HG03378 (cell line): Measurements from ENCODE around the gene FAM53A.
"Not testable (repeated sequence)": the region's sequence is repeated elsewhere in the genome, so short reads cannot be mapped to it uniquely, and the experiment has no call there.

Experiments used
- ATAC-seq: cut with Tn5 transposase; IDR thresholded peaks from one replicate; pipeline ENCODE4 v1.9.1; 2021; ENCODE audit warnings: mild to moderate bottlenecking, moderate library complexity; ENCODE audit not compliant: unreplicated experiment

FAM53A gene

DNA sequence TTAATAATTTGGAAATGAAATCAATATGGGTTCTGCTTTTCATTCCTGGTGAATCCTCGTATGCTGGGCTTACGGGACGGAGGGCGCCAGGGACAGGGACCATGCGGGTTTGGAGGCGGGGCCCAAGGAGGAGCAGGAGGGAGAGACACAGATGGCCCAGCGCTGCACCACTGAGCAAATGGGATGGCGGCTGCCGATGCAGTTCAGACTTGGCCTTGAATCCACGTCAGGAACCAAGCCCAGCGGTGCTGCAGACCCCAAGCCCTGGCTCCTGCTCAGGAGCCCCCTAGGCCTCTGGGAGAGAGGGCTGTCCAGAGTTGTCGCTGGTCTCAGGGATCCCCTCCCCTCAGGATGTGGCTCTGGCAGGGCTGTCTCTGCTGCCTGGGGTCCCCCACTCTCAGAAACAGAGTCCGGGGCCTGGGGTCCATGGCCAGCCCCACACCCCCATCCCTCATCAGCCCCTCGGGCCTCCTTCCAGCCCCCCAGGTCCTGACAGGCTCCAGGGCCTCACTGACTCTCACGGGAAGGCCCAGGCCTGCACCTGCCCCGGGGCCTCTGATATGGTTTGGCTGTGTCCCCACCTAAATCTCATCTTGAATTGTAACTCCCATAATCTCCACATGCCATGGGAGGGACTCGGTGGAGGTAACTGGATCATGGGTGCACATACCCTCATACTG is 75.2 kb downstream of the FAM53A start:
- ATAC-seq, result no peak

DNA sequence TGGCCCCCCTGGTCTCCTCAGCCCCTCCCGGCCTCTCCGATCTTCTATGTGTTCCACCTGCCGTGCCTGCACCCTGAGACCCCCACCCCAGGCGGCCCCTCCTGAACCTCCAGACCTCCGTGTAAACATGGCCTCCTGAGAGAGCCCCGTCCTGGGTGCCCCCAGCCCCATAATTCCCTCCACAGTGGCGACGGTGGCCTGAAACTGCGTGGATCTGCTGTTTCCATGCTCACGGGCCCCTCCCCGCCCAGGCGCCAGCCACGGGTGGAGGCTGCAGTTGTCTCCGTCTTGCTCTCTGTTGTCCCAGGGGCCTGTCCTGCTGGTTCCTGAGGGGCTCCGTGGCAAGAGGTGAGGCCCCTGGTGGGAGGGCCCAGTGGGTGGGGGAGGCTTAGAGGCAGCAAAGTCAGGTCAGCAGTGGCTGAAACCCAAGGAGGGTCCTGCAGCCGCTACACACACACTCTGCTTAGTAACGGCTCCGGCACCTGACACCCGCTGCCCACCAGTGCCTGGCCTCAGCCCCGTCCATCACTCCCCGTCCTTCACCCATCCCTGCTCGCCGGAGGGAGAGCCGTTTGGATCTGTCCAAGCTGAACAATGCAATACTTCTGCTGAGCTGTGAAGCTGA is 75.8 kb downstream of the FAM53A start:
- no peak for ATAC-seq

DNA sequence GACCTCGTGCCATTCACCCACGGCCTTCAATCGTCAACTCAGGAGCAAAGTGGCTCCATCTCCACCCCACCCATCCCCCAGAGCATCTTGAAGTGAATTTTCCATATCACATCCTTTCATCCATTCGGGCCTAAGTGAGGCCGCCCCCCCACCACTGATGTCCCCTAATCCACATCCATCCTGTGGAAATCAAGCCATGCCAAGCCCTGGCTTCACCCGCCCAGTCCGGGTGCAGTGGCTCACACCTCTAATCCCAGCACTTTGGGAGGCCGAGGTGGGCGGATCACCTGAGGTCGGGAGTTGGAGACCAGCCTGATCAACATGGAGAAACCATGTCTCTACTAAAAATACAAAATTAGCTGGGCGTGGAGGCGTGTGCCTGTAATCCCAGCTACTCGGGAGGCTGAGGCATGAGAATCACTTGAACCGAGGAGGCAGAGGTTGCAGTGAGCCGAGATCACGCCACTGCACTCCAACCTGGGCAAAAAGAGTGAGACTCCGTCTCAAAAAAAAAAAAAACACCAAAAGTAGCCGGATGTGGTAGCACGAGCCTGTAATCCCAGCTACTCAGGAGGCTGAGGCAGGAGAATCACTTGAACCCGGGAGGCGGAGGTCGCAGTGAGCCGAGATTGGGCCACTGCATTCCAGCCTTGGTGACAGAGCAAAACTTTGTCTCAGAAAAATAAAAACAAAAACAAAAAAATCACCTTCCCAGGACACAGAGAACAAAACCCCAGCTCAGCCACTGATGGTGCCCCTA is 76.5 kb downstream of the FAM53A start:
- not testable (repeated sequence) for ATAC-seq

DNA sequence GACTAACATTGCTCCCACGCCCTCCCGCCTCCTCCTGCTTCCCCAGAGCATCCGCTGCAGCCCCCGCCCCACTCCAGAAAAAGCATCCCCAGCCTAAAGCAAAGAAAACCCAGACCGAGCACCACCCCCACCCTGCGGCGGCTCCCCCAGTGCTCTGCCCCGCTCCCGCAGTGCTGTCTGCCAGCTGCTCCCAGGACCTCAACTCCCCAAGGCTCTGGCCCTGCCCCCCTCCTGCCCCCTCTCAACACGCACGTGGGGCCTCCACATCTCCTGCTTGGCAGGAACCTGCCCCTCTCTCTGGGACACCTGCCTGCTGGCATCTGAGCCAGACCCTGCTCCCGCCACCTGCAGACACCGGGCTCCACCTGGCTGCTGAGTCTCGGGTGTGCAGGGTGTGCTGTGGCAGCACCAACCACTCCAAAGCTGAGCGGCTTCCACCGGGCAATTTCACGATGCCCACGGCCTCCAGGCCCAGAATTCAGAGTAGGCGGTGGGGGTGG is 79.4 kb downstream of the FAM53A start:
- ATAC-seq, result no peak

DNA sequence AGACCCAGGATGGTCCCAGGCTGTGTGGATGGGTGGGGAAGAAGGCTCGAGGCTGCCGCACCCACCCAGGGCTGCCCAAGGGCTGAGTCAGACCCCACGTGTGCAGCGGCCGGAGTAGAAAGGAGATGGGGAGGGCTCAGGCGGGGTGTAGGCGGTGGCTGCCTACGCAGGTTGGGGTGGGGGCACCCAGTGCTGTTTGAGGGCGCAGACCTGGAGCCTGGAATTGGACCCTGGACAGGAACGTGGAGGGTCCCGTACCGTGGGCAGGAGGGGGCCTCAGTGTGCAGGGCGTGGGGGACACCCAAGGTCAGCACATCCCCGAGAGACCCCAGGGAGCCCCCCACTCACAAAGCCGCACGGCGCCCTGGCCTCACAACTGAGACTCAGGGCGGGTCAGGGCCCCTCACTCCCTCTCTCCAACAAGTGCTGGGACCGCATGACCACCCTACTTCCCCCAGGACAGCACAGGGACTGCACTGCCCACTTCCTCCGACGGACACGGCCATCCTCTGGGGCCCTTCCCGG is 79.9 kb downstream of the FAM53A start:
- ATAC-seq, result no peak

DNA sequence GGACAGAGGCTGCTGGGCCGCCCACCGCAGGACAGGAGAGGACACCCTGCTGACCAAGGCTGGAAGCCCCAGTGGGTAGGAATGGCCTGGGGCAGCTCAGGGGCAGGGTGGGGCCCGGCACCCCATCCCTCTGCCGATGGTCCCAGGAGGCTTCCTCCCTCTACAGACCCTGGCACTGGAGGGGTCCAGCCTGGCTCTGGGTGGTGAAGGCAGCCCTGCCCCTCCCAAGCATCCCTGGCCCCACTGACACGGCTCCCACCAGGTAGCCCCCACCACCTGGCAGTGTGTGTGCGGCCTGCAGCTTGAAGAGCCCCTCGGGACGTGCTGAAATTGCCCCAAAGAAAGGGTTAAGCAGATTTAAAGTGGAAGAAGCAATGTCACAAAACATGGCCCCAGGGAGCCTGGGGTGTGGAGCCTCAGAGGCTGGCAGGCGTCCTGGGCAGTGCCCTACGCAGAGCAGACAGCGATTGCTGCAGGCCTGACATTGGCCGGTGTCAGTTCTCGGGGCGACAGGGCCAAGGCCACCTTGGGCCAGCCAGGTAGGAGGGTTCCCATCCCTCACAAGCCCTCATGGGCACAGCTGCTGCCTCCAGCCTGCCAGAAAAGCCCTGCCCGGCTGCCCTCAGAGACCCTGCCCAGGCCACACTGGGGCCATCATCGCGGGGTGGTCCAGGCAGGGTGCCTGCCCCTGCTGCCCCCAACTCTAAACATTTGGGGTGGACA is 80.5 kb downstream of the FAM53A start:
- ATAC-seq, result no peak

DNA sequence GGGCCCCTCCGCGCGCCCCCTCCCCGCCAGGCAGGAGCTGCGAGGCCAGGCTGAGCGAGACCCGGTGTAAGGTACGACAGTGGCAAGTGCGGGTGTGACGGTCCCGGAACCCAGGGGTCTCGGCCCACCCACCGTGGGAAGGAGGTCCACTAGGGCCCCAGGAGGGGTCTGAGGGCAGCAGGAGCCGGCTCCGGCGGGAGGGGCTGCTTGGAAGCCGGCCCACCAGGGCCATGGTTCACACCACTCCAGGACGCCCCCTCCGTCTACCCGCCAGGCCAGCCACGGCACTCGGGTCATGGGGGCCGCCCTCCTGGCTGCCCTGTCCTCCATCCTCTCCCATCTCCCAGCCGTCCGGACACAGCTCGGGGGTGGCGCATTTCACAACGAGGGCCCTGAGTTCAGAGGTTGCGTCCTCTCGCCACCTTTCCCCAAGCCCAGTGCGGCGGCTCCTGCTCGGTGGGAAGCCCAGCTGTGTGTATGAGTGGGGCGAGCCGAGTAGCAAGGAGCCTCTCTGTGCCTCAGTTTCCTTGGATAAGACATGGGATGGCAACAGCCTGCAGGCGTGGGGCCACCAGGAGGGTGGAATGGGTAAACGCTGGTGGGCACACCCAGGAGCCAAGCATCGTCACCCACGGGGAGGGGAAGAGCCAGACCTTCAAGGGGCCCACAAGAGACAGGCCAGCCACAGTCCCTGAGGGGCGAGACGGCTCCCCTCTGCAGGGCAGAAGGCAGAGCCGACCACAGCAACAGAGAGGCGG is 81.3 kb downstream of the FAM53A start:
- no peak for ATAC-seq

DNA sequence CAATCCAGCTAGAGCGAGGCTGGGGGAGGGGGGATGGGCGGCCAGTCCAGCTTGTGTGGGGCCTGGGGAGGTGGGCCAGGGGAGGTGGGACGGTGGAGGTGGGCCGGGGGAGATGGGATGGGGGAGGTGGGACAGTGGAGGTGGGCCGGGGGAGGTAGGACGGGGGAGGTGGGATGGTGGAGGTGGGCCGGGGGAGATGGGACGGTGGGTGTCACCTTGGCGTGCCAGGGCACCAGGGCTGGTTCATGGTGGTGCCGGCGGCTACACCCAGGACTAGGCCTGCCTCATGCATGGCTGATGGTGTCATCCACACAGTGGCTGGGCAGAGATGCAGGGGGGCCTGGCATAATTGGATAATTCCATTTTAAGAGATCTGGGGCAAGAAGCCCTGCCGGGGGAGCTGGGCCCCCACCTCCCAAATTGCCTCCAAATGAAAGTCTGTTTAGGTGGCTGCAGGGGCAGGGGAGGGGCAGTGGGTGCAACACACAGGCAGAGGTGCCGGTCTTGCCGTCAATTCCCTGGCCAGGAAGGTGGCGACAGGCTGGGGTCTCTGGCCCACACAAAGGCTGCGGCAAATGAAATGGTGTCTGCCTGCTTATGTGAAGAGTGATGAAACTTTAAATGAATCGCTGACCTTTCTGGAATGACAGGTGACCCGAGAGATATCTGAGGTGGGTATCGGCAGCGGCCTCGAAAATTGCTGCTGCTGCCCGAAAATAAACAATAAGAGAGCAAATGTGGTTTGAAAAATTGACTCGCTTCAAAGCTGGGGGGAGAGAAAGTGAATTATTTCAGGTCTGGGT is 82.1 kb downstream of the FAM53A start:
- no peak for ATAC-seq

DNA sequence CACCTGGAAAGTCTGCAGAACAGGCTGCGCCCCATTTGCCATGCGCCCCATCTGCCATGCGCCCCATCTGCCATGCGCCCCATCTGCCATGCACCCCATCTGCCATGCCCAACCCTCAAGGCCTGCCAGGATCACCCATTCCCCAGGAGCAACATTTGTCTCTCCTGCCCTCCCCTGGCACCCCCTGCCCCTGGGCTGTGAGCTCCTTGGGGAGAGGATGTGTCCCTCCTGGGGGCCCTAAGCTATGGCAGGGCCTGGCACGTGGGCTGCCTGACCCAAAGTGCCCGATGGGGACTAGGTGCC is 82.6 kb downstream of the FAM53A start:
- no peak for ATAC-seq

DNA sequence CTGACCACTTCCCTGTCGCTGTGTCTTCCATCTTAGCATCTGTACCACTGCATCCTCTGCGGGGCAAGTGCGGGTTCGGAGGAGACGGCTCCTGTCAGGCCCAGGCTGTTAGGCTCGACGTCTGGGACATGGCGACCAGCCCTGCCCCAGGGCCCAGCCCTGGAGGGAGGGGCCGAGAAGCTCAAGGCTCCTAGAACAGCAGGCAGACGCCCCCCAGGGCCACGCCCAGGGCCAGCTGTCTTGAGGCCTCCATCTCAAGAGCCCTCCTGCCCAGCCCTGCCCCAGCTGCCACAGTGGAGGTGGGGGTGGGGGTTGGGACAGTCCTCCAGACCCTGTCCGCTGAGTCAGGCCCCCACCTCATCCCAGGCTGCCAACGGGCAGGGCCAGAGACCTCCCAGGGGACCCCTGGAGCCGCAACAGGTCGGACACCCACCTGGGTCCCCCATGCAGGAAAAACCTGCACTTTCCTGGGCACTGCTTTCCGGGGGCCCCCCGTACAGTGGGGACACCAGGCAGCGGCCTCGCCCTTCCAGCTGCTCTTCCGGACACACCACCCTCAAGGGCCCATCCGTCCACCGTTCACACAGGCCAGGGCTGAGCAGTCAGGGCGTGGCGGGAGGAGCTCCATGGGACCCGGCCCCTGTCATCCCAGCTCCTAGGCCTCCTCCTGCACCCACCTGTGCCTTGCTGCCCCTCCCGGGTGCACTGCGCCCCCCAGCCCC is 83.1 kb downstream of the FAM53A start:
- ATAC-seq, result no peak

DNA sequence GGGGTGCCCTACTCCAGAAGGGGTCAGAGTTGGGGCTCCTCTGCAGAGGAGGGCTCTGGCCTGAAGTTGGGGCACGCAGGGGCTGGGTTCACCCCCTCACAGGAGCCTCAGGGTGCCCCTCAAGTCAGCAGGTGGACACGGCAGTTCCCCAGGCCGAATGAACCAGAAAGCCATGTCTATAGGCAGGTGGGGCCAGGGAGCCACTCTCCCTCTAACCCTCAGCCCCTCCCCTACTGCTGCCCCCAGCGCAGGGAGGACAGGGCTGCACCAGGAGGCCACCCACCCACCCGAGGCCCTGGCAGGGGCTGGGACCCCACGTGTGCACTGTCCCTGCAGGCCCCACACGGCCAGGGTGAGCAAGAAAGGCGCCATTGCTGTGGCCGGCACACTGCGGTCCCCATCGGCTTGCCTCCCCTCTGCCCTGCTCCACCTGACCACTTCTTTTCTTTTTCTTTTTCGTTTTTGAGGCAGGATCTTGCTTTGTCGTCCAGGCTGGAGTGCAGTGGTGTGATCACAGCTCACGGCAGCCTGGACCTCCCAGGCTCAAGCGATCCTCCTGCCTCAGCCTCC is 83.8 kb downstream of the FAM53A start:
- ATAC-seq, result no peak

DNA sequence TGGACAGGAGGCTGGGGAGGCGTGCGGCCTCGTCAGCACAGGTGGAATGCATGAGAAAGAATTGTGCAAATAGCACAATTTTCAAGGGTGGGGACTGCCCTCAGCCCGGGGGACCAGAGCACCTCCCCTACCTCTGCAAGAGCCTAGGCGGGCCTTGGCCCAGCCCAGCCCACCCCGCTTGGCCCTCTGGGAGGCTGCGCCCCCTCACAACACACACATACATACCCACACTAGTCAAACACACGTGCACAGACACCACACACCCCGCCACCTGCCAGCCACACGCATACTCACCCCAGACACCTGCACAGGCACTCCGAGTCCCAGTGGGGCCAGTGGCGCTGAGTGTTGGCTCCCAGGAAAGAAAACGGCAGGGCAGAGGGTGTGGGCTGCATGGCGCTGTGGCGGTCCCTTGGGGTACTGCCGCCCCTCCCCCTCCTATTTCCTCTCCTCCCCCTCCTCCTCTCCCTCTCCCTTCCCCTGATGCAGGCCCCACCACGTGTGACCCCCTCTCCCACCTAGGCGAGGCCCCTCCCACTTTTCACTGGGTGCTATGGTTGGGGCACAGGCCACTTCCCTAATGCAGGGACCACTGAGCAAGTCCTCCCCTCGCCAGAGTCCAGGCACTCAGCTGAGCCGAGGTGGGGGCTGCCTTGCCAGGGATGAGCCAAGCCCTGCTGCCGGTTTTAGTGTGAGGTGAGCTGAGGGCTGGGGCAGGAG is 84.5 kb downstream of the FAM53A start:
- ATAC-seq, result no peak

DNA sequence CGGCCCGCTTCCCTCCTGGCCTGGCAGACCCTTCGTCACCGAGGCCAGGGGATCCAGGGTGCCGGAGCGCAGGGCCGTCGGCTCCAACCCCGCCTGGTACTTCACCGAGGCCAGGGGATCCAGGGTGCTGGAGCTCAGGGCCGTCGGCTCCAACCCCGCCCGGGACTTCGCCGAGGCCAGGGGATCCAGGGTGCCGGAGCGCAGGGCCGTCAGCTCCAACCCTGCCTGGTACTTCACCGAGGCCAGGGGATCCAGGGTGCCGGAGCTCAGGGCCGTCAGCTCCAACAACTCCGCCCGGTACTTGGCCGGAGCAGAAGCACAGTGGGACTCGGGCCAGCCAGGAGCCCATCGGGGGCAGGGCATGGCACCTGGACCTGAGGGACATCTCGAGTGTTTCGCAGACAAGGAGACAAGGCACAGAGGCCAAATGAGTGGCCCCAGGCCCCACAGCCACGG is 85.1 kb downstream of the FAM53A start:
- ATAC-seq, result no peak

DNA sequence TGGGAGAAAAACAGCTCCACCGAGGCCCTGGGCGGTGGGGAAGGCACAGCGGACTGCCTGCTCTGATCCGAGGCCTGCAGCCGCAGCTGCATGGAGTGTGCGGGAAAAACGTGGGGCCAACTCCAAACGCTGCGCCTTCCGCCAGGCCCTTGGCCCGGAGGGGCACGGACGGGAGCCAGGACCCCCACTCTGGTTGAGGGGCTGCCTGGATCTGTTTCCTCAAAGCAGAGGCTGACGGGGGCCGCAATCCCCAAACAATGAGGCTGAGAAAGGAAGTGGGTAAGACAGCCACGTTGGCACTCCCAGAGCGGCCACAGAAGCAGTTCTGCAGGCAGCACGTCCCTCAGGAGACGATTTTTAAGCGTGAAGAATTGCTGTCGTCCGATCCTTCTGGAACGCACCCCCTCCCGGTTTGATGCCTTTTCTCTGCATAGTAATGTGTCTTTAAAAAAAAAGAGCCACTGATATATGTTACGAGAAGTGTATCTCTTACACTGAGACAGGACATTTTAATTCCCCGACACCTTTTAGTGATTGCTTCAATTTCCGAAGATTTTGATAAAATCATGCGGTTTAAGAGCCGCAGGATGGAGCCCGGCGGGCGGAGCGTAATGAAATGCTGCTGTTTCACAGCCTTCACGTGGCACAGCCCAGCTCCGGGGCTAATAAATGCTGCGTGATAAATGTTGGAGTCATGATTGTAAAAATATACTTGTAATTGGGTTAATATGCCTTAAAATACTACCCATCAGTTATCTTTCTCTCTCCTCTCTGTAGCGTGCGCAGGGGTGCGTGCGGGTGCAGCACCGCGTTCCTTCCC is 85.7 kb downstream of the FAM53A start:
- ATAC-seq, result no peak

DNA sequence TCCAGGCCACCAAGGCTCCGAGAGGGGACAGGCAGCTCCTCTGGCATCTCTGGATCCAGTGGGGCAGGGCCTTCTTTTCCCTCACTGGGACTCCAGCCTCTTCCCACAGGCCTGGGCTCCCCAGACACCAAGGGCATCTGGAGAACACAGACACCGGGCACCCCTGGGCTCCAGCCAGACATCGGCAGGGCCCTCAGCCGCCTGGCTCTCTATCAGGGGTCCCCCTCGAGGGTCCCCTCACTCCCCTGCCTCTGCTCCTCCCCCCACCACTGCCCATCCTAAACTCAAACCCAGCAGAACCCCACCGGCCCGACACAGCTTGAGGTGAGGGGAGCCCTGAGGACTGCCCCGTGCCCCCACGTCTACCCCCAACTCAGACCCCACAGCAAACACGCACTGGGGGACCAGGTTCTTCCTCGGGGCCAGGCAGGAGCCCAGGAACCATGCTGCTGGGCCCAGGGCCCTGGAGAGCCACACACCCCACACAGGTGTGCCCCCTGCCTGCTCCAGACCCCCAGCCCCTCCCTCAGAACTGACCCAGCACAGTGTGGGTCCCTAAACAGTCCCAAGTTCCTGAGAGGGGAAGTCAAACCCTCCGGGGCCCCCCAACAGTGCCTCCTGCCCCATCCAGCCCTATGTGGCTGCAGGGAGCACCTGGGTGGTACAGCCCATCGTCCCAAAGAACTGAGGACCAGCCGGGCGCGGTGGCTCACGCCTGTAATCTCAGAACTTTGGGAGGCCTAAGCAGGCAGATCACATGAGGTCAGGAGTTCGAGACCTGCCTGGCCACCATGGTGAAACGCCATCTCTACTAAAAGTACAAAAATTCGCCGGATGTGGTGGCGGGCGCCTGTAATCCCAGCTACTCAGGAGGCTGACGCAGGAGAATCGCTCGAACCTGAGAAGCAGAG is 86.8 kb downstream of the FAM53A start:
- ATAC-seq, result no peak

DNA sequence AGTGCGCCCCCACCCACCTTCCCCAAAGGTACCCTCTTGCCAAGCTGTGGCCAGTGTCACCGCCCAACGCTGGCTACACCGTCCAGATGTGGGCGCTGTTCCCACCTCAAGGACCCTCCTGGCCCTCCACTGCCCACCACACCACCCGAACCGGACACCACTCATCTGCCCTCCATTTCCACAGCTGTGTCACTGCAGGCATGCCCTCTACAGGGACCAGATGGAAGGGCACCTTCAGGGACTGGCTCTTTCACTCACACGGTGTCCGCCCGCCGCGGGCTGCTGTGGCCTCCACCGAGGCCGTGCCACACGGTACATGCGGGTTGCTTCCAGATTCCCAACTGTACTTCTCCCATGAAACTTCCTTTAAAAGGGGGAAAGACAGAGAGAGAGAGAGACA is 87.7 kb downstream of the FAM53A start:
- ATAC-seq, result no peak
